ENCODE measurements around the gene SCNN1A. TPM values are rescaled to one million over a fixed set of nuclear protein-coding genes. Genes with fewer than 3 reads are reported as not detected.

Gene SCNN1A
- total RNA-seq, 4 donors from 2014 or later, result 0.83 to 3.3 (median 1.8) TPM

DNA sequence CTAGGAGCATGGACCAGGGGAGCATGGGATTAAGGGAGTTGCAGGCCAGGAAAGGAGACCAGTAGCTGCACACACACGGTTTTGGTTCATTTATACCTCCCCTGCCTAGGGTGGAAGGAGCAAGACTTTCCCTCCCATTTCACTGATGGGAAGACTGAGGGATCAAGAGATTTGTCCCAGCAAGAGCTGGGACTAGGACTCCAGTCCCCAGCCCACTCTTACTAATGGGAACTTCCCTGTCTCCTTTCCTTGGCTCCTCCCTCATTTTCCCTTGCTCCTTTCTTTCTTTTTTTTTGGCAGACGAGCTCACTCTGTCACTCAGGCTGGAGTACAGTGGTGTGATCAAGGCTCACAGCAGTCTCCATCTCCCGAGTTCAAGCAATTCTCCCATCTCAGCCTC lies 13.0 kb downstream of the SCNN1A start:
- no peak overlapping the region for H3K4me3 ChIP-seq
- DNase-seq (ENCODE audit: extremely low spot score), result no peak
- intact Hi-C loops (cut with DNase I), result no loop called here
- WGBS, result 71% methylated on average over 3 of the region's 3 CpGs
- no peak for TF ChIP-seq POLR2A (IDR thresholded peaks at IDR 0.05; ENCODE audit: low read depth)
- no peak for TF ChIP-seq POLR2AphosphoS5 (IDR thresholded peaks at IDR 0.05)
- peaks cover 18 to 38% (median 36%) of the 10 kb centered on the region in 4 donors for H3K4me1 ChIP-seq
- no peaks in the 10 kb centered on the region for H3K9me3 ChIP-seq
- H3K36me3 ChIP-seq, result no peaks in the 10 kb centered on the region
- H3K27ac ChIP-seq (replicated peaks in 1 of 4), result peak overlapping the region; percentile 3 to 90 (median 49)
- no peaks in the 10 kb centered on the region for H3K27me3 ChIP-seq

GRCh38 chr12:6361834-6362233 lies 13.5 kb downstream of the SCNN1A start:
- intact Hi-C loops (cut with DNase I), result no loop called here
- DNase-seq (ENCODE audit: extremely low spot score), result no peak
- 79% methylated on average over 13 of the region's 14 CpGs for WGBS

GRCh38 chr12:6360578-6361490 lies 14.5 kb downstream of the SCNN1A start:
- peak overlapping the region; percentile 3 to 90 (median 60) for H3K27ac ChIP-seq (replicated peaks in 1 of 4)
- H3K9me3 ChIP-seq, result no peaks in the 10 kb centered on the region
- TF ChIP-seq POLR2A (IDR thresholded peaks at IDR 0.05; ENCODE audit: low read depth), result no peak
- TF ChIP-seq EP300 (IDR thresholded peaks at IDR 0.05), result no peak
- TF ChIP-seq POLR2AphosphoS5 (IDR thresholded peaks at IDR 0.05), result no peak
- no peak for TF ChIP-seq CTCF (IDR thresholded peaks at IDR 0.05)
- H3K4me1 ChIP-seq, result peaks cover 18 to 38% (median 36%) of the 10 kb centered on the region in 4 donors
- intact Hi-C loops (cut with DNase I), result no loop called here
- WGBS, result 65% methylated on average over 11 of the region's 11 CpGs
- H3K36me3 ChIP-seq, result no peaks in the 10 kb centered on the region
- DNase-seq (ENCODE audit: extremely low spot score), result no peak
- no peaks in the 10 kb centered on the region for H3K27me3 ChIP-seq
- H3K4me3 ChIP-seq, result no peak overlapping the region

More at GRCh38 chr12:6361834-6362233, 13.5 kb downstream of the SCNN1A start:
- Histone ChIP-seq H3K36me3 (no peaks in the 10 kb centered on the region), H3K4me3 (no peak overlapping the region), H3K27me3 (no peaks in the 10 kb centered on the region), H3K4me1 (peaks cover 18 to 38% (median 36%) of the 10 kb centered on the region in 4 donors), H3K9me3 (no peaks in the 10 kb centered on the region), H3K27ac (replicated peaks in 1 of 4) (peak overlapping the region; percentile 3 to 90 (median 60))
- TF ChIP-seq POLR2AphosphoS5 (IDR thresholded peaks at IDR 0.05) (peak in 1 of 2 donors; percentile 29), EP300 (IDR thresholded peaks at IDR 0.05) (no peak)

DNA sequence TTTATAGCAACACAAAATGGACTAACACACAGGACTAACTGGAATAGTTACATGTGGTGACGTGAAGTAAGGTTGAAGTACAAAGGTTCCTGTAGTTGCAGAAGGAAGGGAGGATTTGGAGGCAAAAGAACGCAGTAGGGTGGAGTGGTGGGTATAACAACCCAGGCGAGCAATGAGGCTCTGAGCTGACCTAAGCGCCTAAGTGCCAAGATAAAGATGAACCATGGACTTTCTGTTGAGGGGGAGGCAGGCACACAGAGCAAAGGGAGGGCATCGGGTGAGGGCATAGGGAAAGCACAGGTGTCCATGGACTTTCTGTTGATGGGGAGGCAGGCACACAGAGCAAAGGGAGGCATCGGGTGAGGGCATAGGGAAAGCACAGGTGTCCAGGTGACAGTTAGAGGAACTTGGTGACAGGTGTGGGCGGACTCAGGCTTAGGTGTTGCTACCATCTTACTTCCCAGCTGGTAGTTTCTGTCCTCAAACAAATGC lies 15.2 kb downstream of the SCNN1A start:
- no peaks in the 10 kb centered on the region for H3K9me3 ChIP-seq
- DNase-seq (ENCODE audit: extremely low spot score), result no peak
- no peak overlapping the region for H3K4me3 ChIP-seq
- intact Hi-C loops (cut with DNase I), result no loop called here
- no peaks in the 10 kb centered on the region for H3K27me3 ChIP-seq
- no peaks in the 10 kb centered on the region for H3K36me3 ChIP-seq
- no peak for TF ChIP-seq CTCF (IDR thresholded peaks at IDR 0.05)
- no peak for TF ChIP-seq EP300 (IDR thresholded peaks at IDR 0.05)
- TF ChIP-seq POLR2AphosphoS5 (IDR thresholded peaks at IDR 0.05), result no peak
- TF ChIP-seq POLR2A (IDR thresholded peaks at IDR 0.05; ENCODE audit: low read depth), result no peak
- WGBS, result 80% methylated on average over 7 of the region's 7 CpGs
- no peak overlapping the region for H3K27ac ChIP-seq (replicated peaks in 1 of 4)
- peaks cover 18 to 43% (median 37%) of the 10 kb centered on the region in 4 donors for H3K4me1 ChIP-seq

DNA sequence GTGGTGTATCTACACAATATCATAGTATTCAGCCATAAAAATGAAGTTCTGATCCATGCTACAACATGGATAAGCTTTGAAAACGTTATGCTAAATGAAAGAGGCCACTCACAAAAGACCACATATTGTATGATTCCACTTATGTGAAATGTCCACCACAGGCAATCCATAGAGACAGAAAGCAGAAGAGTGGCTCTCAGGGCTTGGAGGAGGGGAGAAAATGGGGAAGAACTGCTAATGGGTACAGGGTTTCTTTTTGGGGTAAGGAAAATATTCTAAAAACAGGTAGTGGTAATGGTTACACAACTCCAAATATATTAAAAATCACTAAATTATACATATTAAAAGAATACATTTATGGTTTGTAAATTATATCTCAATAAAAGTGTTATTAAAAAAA lies 16.5 kb downstream of the SCNN1A start:
- DNase-seq (ENCODE audit: extremely low spot score), result no peak
- H3K9me3 ChIP-seq, result no peaks in the 10 kb centered on the region

More for the DNA sequence above, 16.5 kb downstream of the SCNN1A start:
- H3K4me1 ChIP-seq, result peaks cover 14 to 40% (median 33%) of the 10 kb centered on the region in 4 donors
- intact Hi-C loops (cut with DNase I), result no loop called here
- H3K4me3 ChIP-seq, result no peak overlapping the region
- H3K27me3 ChIP-seq, result no peaks in the 10 kb centered on the region
- WGBS, result 82% methylated on average over 1 of the region's 1 CpG
- no peak overlapping the region for H3K27ac ChIP-seq (replicated peaks in 1 of 4)
- H3K36me3 ChIP-seq, result no peaks in the 10 kb centered on the region
- TF ChIP-seq CTCF (IDR thresholded peaks at IDR 0.05) (no peak), POLR2A (IDR thresholded peaks at IDR 0.05; ENCODE audit: low read depth) (no peak), POLR2AphosphoS5 (IDR thresholded peaks at IDR 0.05) (no peak), EP300 (IDR thresholded peaks at IDR 0.05) (no peak)

Data from esophagus muscularis mucosa (tissue), 4 donors.